Astrocyte (in vitro differentiated cells and primary cell): Measurements from ENCODE around the gene P2RX5. TPM values are rescaled to one million over a fixed set of nuclear protein-coding genes. Genes with fewer than 3 reads are reported as not detected.

Experiments used
- DNase-seq: peaks from one replicate; pipeline ENCODE4 v3.0.0-alpha.2; 2010; ENCODE audit warnings: low read depth
- FAIRE-seq: peaks from 2 replicates; lab custom pipeline; 2011; peaks lifted over from hg19 to GRCh38; lab: Jason Lieb, UNC
- H2AFZ ChIP-seq: 2 replicates; pipeline ENCODE4 v1.6.0; 2012; ENCODE audit warnings: low read depth, low read length, inconsistent platforms
- H3K27ac ChIP-seq: 2 replicates; pipeline ENCODE4 v1.5.1; 2011; ENCODE audit warnings: low read depth, low read length, inconsistent platforms
- H3K27me3 ChIP-seq: 2 replicates; pipeline ENCODE4 v1.6.0; 2011; ENCODE audit warnings: low read length, inconsistent platforms; ENCODE audit not compliant: insufficient read depth
- H3K36me3 ChIP-seq: 2 replicates; pipeline ENCODE4 v1.5.1; 2011; ENCODE audit warnings: low read length, inconsistent platforms; ENCODE audit not compliant: insufficient read depth
- H3K4me1 ChIP-seq: 2 replicates; pipeline ENCODE4 v1.5.1; 2011; ENCODE audit warnings: low read length, inconsistent platforms; ENCODE audit not compliant: insufficient read depth
- H3K4me2 ChIP-seq: 2 replicates; pipeline ENCODE4 v1.6.0; 2012; ENCODE audit warnings: low read length, inconsistent platforms
- H3K4me3 ChIP-seq: 2 replicates; pipeline ENCODE4 v1.5.1; 2011; ENCODE audit warnings: low read depth, mild to moderate bottlenecking, low read length, inconsistent platforms; ENCODE audit not compliant: insufficient read depth
- H3K79me2 ChIP-seq: 2 replicates; pipeline ENCODE4 v1.6.0; 2012; ENCODE audit warnings: mild to moderate bottlenecking, low read length, inconsistent platforms; ENCODE audit not compliant: insufficient read depth
- H3K9ac ChIP-seq: 2 replicates; pipeline ENCODE4 v1.6.0; 2012; ENCODE audit warnings: mild to moderate bottlenecking, low read length, inconsistent platforms
- H3K9me3 ChIP-seq: 2 replicates; pipeline ENCODE4 v1.5.1; 2012; ENCODE audit warnings: low read depth, mild to moderate bottlenecking, low read length, inconsistent platforms; ENCODE audit not compliant: insufficient read depth
- H4K20me1 ChIP-seq: 2 replicates; pipeline ENCODE4 v1.6.0; 2012; ENCODE audit warnings: low read length, inconsistent platforms; ENCODE audit not compliant: insufficient read depth
- H3K27ac Mint-ChIP-seq: one replicate; pipeline ENCODE4 v1.8.0; 2021; ENCODE audit warnings: mild to moderate bottlenecking, mixed read lengths; ENCODE audit not compliant: unreplicated experiment
- H3K27me3 Mint-ChIP-seq: one replicate; pipeline ENCODE4 v1.8.0; 2021; ENCODE audit warnings: low read depth, mixed read lengths; ENCODE audit not compliant: unreplicated experiment
- H3K36me3 Mint-ChIP-seq: one replicate; pipeline ENCODE4 v1.8.0; 2021; ENCODE audit warnings: low read depth, mixed read lengths; ENCODE audit not compliant: unreplicated experiment
- H3K4me1 Mint-ChIP-seq: one replicate; pipeline ENCODE4 v1.8.0; 2021; ENCODE audit warnings: low read depth, mixed read lengths; ENCODE audit not compliant: unreplicated experiment
- H3K4me3 Mint-ChIP-seq: one replicate; pipeline ENCODE4 v1.8.0; 2021; ENCODE audit warnings: mild to moderate bottlenecking, moderate library complexity, mixed read lengths; ENCODE audit not compliant: unreplicated experiment
- H3K9me3 Mint-ChIP-seq: one replicate; pipeline ENCODE4 v1.8.0; 2021; ENCODE audit warnings: mild to moderate bottlenecking, mixed read lengths; ENCODE audit not compliant: unreplicated experiment
- CTCF ChIP-seq: IDR thresholded peaks from 2 replicates; pipeline ENCODE4 v1.5.1; 2011; ENCODE audit warnings: low read depth, mild to moderate bottlenecking, inconsistent platforms, low read length, moderate library complexity; ENCODE audit not compliant: insufficient read depth
- EZH2 ChIP-seq: IDR thresholded peaks from 2 replicates; pipeline ENCODE4 v1.6.1; 2012; ENCODE audit warnings: mild to moderate bottlenecking, low read length, inconsistent platforms; ENCODE audit not compliant: insufficient read depth
- total RNA-seq: library from RNA; stranded (reverse); gene quantifications from 2 replicates; pipeline ENCODE4 v1.2.1, GENCODE V29; 2021

The P2RX5 gene
- total RNA-seq, 1 donor from 2014 or later, result 2.4 TPM

- H3K4me3 ChIP-seq, result no peak overlapping the region
- Mint-ChIP-seq H3K27ac (no peak overlapping the region), H3K4me3 (no peak overlapping the region), H3K9me3 (no peaks in the 10 kb centered on the region), H3K27me3 (peaks cover 13% of the 10 kb centered on the region), H3K4me1 (peaks cover 11% of the 10 kb centered on the region), H3K36me3 (peaks cover 4% of the 10 kb centered on the region)
- peaks cover 15% of the 10 kb centered on the region for H3K27me3 ChIP-seq
- H3K27ac ChIP-seq, result no peak overlapping the region
- H3K36me3 ChIP-seq, result no peaks in the 10 kb centered on the region
- no peak overlapping the region for H3K4me2 ChIP-seq
- no peak for TF ChIP-seq EZH2
- no peak for TF ChIP-seq CTCF
- DNase-seq (no peak), FAIRE-seq (no peak)
- no peak overlapping the region for H3K9ac ChIP-seq
- no peaks in the 10 kb centered on the region for H3K9me3 ChIP-seq
- H2AFZ ChIP-seq, result no peak overlapping the region
- H4K20me1 ChIP-seq, result no peaks in the 10 kb centered on the region
- no peaks in the 10 kb centered on the region for H3K79me2 ChIP-seq
- H3K4me1 ChIP-seq, result peaks cover 10% of the 10 kb centered on the region
Observed at GRCh38 chr17:3681565-3681964, 14.4 kb downstream of the P2RX5 start.

DNA sequence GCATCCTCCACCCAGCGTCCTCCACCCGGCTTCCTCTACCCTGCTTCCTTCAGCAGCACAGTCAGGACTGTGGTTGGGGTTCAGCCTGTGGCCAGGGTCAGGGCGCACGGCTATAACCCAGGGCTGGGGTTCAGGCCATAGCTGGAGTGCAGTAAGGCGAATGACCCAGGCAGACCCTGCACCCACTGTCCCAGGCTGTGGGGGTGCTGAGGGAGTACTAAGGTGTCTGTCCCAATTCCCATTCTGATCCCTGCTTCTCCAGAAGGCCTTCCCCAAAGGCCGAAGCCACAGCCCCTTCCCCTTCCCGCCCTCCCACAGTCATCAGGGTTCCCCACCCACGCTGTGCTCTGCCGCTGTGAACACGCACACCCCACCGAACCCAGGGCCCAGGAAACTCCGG, 14.9 kb downstream of the P2RX5 start:
- no peak for DNase-seq
- no peak for TF ChIP-seq EZH2
- TF ChIP-seq CTCF, result no peak
- H3K4me3 Mint-ChIP-seq, result no peak overlapping the region
- no peak overlapping the region for H3K27ac Mint-ChIP-seq
- Histone ChIP-seq H3K9ac (no peak overlapping the region), H3K79me2 (no peaks in the 10 kb centered on the region), H3K36me3 (no peaks in the 10 kb centered on the region), H4K20me1 (no peaks in the 10 kb centered on the region), H3K4me3 (no peak overlapping the region), H2AFZ (no peak overlapping the region), H3K4me1 (peaks cover 10% of the 10 kb centered on the region), H3K4me2 (no peak overlapping the region), H3K27ac (no peak overlapping the region), H3K9me3 (no peaks in the 10 kb centered on the region), H3K27me3 (peaks cover 15% of the 10 kb centered on the region)
- FAIRE-seq, result no peak
- H3K27me3 Mint-ChIP-seq, result peaks cover 17% of the 10 kb centered on the region
- no peaks in the 10 kb centered on the region for H3K9me3 Mint-ChIP-seq
- H3K4me1 Mint-ChIP-seq, result peaks cover 11% of the 10 kb centered on the region
- H3K36me3 Mint-ChIP-seq, result peaks cover 4% of the 10 kb centered on the region

GRCh38 chr17:3679531-3680126, 16.3 kb downstream of the P2RX5 start:
- H2AFZ ChIP-seq, result no peak overlapping the region
- DNase-seq (no peak), FAIRE-seq (no peak)
- H3K4me1 ChIP-seq, result peaks cover 10% of the 10 kb centered on the region
- H3K4me2 ChIP-seq, result no peak overlapping the region
- H3K9me3 ChIP-seq, result no peaks in the 10 kb centered on the region
- no peaks in the 10 kb centered on the region for H4K20me1 ChIP-seq
- H3K27ac Mint-ChIP-seq, result no peak overlapping the region
- no peaks in the 10 kb centered on the region for H3K36me3 ChIP-seq
- H3K9ac ChIP-seq, result no peak overlapping the region
- H3K4me3 ChIP-seq, result no peak overlapping the region
- H3K27me3 ChIP-seq, result peaks cover 10% of the 10 kb centered on the region
- H3K79me2 ChIP-seq, result no peaks in the 10 kb centered on the region
- peaks cover 11% of the 10 kb centered on the region for H3K4me1 Mint-ChIP-seq
- peaks cover 7% of the 10 kb centered on the region for H3K36me3 Mint-ChIP-seq
- no peaks in the 10 kb centered on the region for H3K9me3 Mint-ChIP-seq
- no peak overlapping the region for H3K4me3 Mint-ChIP-seq
- peaks cover 17% of the 10 kb centered on the region for H3K27me3 Mint-ChIP-seq
- TF ChIP-seq CTCF (no peak), EZH2 (no peak)
- H3K27ac ChIP-seq, result no peak overlapping the region
